Stomach (tissue), 9 donors: Measurements from ENCODE around the gene PROB1. TPM values are rescaled to one million over a fixed set of nuclear protein-coding genes. Genes with fewer than 3 reads are reported as not detected.
A peak's percentile ranks its signal among the peaks of the same experiment; 100 is the strongest.

ENCODE experiments used
- DNase-seq, 2 donors: peaks; one replicate each; pipeline versions ENCODE4 v3.0.0 to v3.0.0-alpha.2; 2013 to 2019
- H3K27ac ChIP-seq, 5 donors: fragments of 200-600 bp in 4 of 5; sonication (generic) in 4 of 5; one replicate each; pipeline ENCODE4 v1.5.1; 2013 to 2019; ENCODE audit warnings: mild to moderate bottlenecking in 1 of 5, moderate library complexity in 1 of 5
- H3K27me3 ChIP-seq, 3 donors: fragments of 200-600 bp; sonication (generic); one replicate each; pipeline ENCODE4 v1.5.1; 2017 to 2019; ENCODE audit warnings: mixed run types in 1 of 3
- H3K36me3 ChIP-seq, 4 donors: fragments of 200-600 bp; sonication (generic); 1 replicate in 3 of 4; 2 replicates in 1 of 4; pipeline ENCODE4 v1.5.1; 2016 to 2019
- H3K4me1 ChIP-seq, 4 donors: fragments of 200-600 bp; sonication (generic); one replicate each; pipeline ENCODE4 v1.5.1; 2016 to 2019
- H3K4me3 ChIP-seq, 4 donors: fragments of 200-600 bp; sonication (generic) in 3 of 4; one replicate each; pipeline ENCODE4 v1.5.1; 2016 to 2019; ENCODE audit warnings: mild to moderate bottlenecking in 1 of 4
- H3K9me3 ChIP-seq, 4 donors: fragments of 200-600 bp; sonication (generic); one replicate each; pipeline ENCODE4 v1.5.1; 2016 to 2019
- EP300 ChIP-seq: sonication (generic); formaldehyde crosslinking; IDR thresholded peaks from one replicate; pipeline ENCODE4 v1.6.1; 2017; ENCODE audit warnings: antibody characterized with exemption
- POLR2A ChIP-seq, 4 donors: fragments of 450-650 bp; IDR thresholded peaks; one replicate each; pipeline ENCODE4 v1.6.1; 2016; ENCODE audit warnings: antibody characterized with exemption in 4 of 4, control low read depth in 2 of 4, mild to moderate bottlenecking in 1 of 4, moderate library complexity in 1 of 4
- POLR2AphosphoS5 ChIP-seq, 3 donors: sonication (generic); formaldehyde crosslinking; IDR thresholded peaks; one replicate each; pipeline ENCODE4 v1.6.1; 2016; ENCODE audit warnings: antibody characterized with exemption in 3 of 3
- WGBS, 5 donors: extraction: QIAGEN DNeasy Blood & Tissue Kit in 3 of 5; methylation state at CpG; one replicate each; pipeline versions ENCODE4 v1.1.5 to v1.1.7; 2013 to 2018; 5-methylcytosine and 5-hydroxymethylcytosine counted together
- intact Hi-C: fragments of 100-400 bp; cut with DNase I; formaldehyde crosslinking; loops from one replicate; pipeline ENCODE4 v1.15.1; 2023; ENCODE audit warnings: low total_unique reads
- polyA plus RNA-seq, 3 donors: library from polyadenylated mRNA; stranded (reverse); fragments of 200-250 nt; gene quantifications; one replicate each; pipeline ENCODE4 v1.2.3, GENCODE V29; 2013
- total RNA-seq, 5 donors: library from RNA; depleted of rRNA; stranded (reverse); fragments of >200 nt; gene quantifications; one replicate each; pipeline versions ENCODE4 v1.1.0 to v1.2.3, GENCODE V29; 2014 to 2016
- TF ChIP-seq, protein P1 (sequence below), 7 experiments: fragments of 450-650 bp in 4 of 7; fragments of 200-600 bp in 3 of 7; sonication (generic) in 3 of 7; IDR thresholded peaks; one replicate each; pipeline ENCODE4 v1.5.1; 2016 to 2019; ENCODE audit warnings: antibody characterized with exemption in 7 of 7, control low read depth in 2 of 7, mild to moderate bottlenecking in 1 of 7
- donor health status: healthy with polysubstance abuse.
- donor health status: Bipolar disorder and iron deficiency.
- donor health status: healthy.

Gene PROB1
- total and polyA plus RNA-seq, 8 donors = 0.55 to 0.89 (median 0.73) TPM; not detected in 3

DNA sequence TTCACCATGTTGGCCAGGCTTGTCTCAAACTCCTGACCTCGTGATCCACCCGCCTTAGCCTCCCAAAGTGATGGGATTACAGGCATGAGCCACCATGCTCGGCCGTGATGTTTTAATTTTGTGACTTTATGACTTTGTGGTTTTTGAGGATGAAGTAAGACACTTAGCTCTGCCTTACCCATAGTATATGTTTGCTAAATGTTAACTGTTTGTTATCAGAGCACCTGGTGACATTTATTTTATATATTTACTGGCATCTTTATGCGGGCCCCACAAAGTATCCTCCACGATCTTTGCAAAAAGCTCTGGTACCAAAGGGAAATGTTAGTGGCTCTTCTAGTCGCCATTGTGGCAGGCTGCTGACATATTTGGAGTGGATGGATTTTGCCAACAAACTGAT, 18.5 kb downstream of the PROB1 start:
- TF ChIP-seq, protein P1, sequence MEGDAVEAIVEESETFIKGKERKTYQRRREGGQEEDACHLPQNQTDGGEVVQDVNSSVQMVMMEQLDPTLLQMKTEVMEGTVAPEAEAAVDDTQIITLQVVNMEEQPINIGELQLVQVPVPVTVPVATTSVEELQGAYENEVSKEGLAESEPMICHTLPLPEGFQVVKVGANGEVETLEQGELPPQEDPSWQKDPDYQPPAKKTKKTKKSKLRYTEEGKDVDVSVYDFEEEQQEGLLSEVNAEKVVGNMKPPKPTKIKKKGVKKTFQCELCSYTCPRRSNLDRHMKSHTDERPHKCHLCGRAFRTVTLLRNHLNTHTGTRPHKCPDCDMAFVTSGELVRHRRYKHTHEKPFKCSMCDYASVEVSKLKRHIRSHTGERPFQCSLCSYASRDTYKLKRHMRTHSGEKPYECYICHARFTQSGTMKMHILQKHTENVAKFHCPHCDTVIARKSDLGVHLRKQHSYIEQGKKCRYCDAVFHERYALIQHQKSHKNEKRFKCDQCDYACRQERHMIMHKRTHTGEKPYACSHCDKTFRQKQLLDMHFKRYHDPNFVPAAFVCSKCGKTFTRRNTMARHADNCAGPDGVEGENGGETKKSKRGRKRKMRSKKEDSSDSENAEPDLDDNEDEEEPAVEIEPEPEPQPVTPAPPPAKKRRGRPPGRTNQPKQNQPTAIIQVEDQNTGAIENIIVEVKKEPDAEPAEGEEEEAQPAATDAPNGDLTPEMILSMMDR (IDR thresholded peaks at IDR 0.05) = no peak
- TF ChIP-seq POLR2AphosphoS5 (IDR thresholded peaks at IDR 0.05) = no peak
- DNase-seq = no peak
- Histone ChIP-seq H3K27me3 (no peaks in the 10 kb centered on the region), H3K4me3 (no peak overlapping the region), H3K4me1 (peaks cover 0 to 31% (median 16%) of the 10 kb centered on the region in 4 donors), H3K27ac (no peak overlapping the region), H3K36me3 (peaks cover 0 to 41% (median 26%) of the 10 kb centered on the region in 4 donors), H3K9me3 (no peaks in the 10 kb centered on the region)
- intact Hi-C loops = no loop called here
- 88 to 96% (median 93%) methylated on average over 7 of the region's 7 CpGs for WGBS, 5 donors

DNA sequence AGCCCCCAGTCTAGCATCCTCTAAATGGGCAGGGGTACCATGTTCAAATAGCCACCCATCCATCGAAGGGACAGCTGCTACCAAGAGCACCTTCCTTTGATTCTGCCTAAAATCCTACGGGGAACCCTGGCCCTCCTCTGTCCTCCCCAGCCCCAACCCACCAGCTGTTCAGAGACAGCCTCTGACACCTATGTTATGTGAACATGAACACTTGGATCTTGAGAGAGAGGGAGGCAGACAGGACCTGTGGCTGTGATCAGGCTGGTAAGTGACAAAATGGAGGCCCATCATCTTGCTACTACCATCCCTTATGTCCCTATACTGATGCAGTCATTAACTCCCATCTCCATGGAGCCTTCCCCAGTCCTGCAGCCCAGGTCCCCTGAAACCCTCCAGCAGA, 20.0 kb downstream of the PROB1 start:
- TF ChIP-seq EP300 = no peak
- no peak for TF ChIP-seq POLR2A (IDR thresholded peaks at IDR 0.05)
- TF ChIP-seq, protein P1 (IDR thresholded peaks at IDR 0.05) = no peak
- no peak for TF ChIP-seq POLR2AphosphoS5 (IDR thresholded peaks at IDR 0.05)
- peak overlapping the region in 1 of 5 donors; percentile 17 for H3K27ac ChIP-seq

DNA sequence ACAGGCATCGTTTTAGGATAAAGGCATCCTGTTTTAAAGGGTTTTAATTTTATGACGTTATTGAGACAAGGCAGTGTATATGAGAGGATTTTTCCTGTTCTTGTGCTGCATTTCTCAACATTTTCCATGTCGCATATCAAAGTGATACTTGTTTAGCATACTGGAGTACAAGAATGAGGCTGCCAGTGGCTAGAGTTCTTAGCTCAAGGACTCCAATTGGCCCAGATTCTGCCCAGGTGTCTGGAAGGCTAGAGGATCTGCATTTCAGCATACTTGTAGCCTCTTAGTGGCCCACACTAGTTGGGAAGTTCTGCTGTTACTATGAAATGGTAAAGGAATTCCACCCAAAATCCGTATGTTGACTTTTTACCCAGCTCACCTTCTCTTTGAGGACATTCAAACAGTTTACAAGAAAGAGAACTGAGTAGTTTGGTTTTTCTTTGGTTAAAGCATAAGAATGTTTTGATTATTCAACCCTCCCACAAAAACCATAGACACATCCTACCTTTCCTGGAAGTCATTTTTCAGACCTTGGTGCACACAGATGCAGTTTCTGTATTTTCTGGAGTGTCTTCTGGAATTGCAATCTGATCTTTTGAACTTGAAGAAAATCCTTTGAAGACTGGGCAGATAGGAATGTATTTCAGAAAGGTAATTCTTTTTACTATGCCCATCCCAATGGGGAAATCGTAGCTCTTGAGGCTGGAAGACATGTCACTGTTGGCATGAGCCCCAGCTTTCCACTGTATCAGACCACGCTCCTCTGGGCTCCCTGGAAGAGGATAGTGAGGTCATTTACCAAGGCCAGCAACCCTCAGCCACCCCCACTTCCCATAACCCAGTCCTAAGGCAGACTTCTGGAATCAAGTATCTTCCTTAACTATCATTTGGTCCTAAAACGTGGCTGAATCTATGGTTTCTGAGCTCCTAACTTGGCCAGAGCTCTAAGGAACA, 23.1 kb downstream of the PROB1 start:
- DNase-seq = no peak
- H3K4me3 ChIP-seq = no peak overlapping the region
- TF ChIP-seq, protein P1 (IDR thresholded peaks at IDR 0.05) = no peak
- TF ChIP-seq POLR2A (IDR thresholded peaks at IDR 0.05) (no peak), POLR2AphosphoS5 (IDR thresholded peaks at IDR 0.05) (no peak), EP300 (no peak)
- peaks cover 0 to 17% (median 4%) of the 10 kb centered on the region in 4 donors for H3K4me1 ChIP-seq
- no peaks in the 10 kb centered on the region for H3K9me3 ChIP-seq
- no peaks in the 10 kb centered on the region for H3K27me3 ChIP-seq
- intact Hi-C loops = no loop called here
- peaks cover 14 to 83% (median 67%) of the 10 kb centered on the region in 4 donors for H3K36me3 ChIP-seq
- no peak overlapping the region for H3K27ac ChIP-seq
- 75 to 90% (median 82%) methylated on average over 7 of the region's 7 CpGs for WGBS, 5 donors

More for the DNA sequence above, 20.0 kb downstream of the PROB1 start:
- Histone ChIP-seq H3K4me1 (peaks cover 0 to 31% (median 16%) of the 10 kb centered on the region in 4 donors), H3K36me3 (peaks cover 3 to 54% (median 40%) of the 10 kb centered on the region in 4 donors), H3K4me3 (no peak overlapping the region), H3K9me3 (no peaks in the 10 kb centered on the region), H3K27me3 (no peaks in the 10 kb centered on the region)
- 90 to 100% (median 95%) methylated on average over 2 of the region's 2 CpGs for WGBS, 5 donors
- peak in 1 of 2 donors; percentile 13 for DNase-seq
- intact Hi-C loops = no loop called here

DNA sequence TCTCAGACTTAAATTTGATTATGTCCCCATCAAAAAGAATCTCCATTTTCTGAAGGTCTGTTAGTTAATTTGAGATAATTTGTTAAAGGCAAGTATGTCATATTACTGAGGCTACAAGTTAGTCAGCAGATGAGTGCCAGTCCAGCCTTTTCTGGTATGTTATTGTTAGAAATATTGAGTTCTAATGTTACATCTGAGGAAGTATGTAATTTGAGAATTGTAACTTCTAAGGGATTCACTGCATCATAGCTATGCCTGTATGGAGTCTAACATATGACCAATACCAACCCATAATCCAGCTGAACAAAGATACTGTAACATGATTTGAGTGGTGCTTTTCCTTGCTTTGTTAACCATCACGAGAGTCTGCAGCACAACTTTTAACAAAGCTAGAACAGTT, 25.7 kb downstream of the PROB1 start:
- H3K4me1 ChIP-seq = peaks cover 0 to 17% (median 4%) of the 10 kb centered on the region in 4 donors
- peaks cover 40 to 99% (median 91%) of the 10 kb centered on the region in 4 donors for H3K36me3 ChIP-seq
- no peak for DNase-seq
- H3K4me3 ChIP-seq = no peak overlapping the region
- no peak overlapping the region for H3K27ac ChIP-seq
- H3K9me3 ChIP-seq = no peaks in the 10 kb centered on the region
- no peaks in the 10 kb centered on the region for H3K27me3 ChIP-seq
- intact Hi-C loops = no loop called here
- TF ChIP-seq EP300 (no peak), POLR2AphosphoS5 (IDR thresholded peaks at IDR 0.05) (no peak), POLR2A (IDR thresholded peaks at IDR 0.05) (no peak)
- TF ChIP-seq, protein P1 (IDR thresholded peaks at IDR 0.05) = no peak
- 86 to 97% (median 94%) methylated on average over 1 of the region's 1 CpG for WGBS, 5 donors
